PFSK-1 (cell line): ENCODE results near the gene ZNF536.

Experiments
- POLR2AphosphoS5 ChIP-seq: IDR thresholded peaks from 2 replicates; pipeline ENCODE4 v1.6.1; 2012; ENCODE audit warnings: low read depth, mild to moderate bottlenecking, control low read depth, low read length, moderate library complexity
- REST ChIP-seq, 2 experiments: IDR thresholded peaks; 2 replicates each; pipeline versions ENCODE4 v1.6.1 to v1.8.0; 2011 to 2012; ENCODE audit warnings: low read depth in 2 of 2, low read length in 2 of 2, control low read depth in 1 of 2, inconsistent platforms in 1 of 2, mild to moderate bottlenecking in 1 of 2, moderate library complexity in 1 of 2; ENCODE audit not compliant: insufficient read depth in 1 of 2
- SIN3A ChIP-seq: IDR thresholded peaks from 2 replicates; pipeline ENCODE4 v1.6.1; 2012; ENCODE audit warnings: mild to moderate bottlenecking, low read length, moderate library complexity, borderline replicate concordance; ENCODE audit not compliant: insufficient read depth
- TAF1 ChIP-seq: IDR thresholded peaks from 2 replicates; pipeline ENCODE4 v1.6.1; 2012; ENCODE audit warnings: low read length, control low read depth, borderline replicate concordance; ENCODE audit not compliant: insufficient read depth

- no peak for TF ChIP-seq REST (IDR thresholded peaks at IDR 0.05; ENCODE audit: insufficient read depth in 1 of 2, low read depth in 2 of 2, low read length in 2 of 2)
- no peak for TF ChIP-seq TAF1
- TF ChIP-seq POLR2AphosphoS5: no peak
- no peak for TF ChIP-seq SIN3A
Measured at GRCh38 chr19:30593356-30593755, 221.2 kb downstream of the ZNF536 start.
